Measurements from ENCODE around the gene ANKRD42.
A peak's percentile ranks its signal among the peaks of the same experiment; 100 is the strongest.

ANKRD42 gene

GRCh38 chr11:83193315-83194280 lies at the start of gene ANKRD42 (continued):
- TF ChIP-seq ZNF747 (tag by site-specific recombination; IDR thresholded peaks at IDR 0.05) (no peak), ZNF629 (tag by site-specific recombination; IDR thresholded peaks at IDR 0.05) (peak; percentile 64), SP7 (tag by site-specific recombination; IDR thresholded peaks at IDR 0.05) (0 out of 2 replicates have a peak, but pooled peaks have one; percentile 16)

DNA sequence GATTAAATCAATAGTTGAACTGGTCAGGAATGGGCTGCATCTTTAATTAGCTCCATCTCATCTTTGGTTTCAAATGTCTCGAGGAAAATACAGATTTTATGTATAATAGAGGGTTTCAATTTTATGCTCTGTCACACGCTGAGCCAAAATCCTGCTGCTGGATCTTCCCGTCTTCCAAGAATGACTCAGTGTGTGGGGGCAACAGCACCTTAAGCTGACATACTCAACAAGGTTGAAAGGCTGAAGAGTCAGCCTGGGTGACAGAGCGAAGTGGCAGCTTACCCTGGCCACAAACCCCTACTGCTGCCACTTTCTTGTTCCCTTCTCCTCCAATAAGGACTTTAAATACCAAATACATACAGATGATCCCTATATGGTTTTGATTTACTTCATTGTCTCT lies 45.6 kb upstream of the ANKRD42 start:
- CTCF ChIA-PET, result no interaction called here
- Histone ChIP-seq H3K4me1 (ENCODE audit: control insufficient read depth, insufficient read depth, low read length) (no peaks in the 10 kb centered on the region), H3K4me3 (ENCODE audit: low read depth, low read length) (no peak overlapping the region), H3K27ac (ENCODE audit: extremely low read depth, low read depth, low read length) (no peak overlapping the region), H3K36me3 (ENCODE audit: control insufficient read depth in 2 of 2, insufficient read depth in 1 of 2, low read length in 2 of 2) (no peaks in the 10 kb centered on the region), H3K9me3 (ENCODE audit: control insufficient read depth, insufficient read depth, low read depth, low read length) (no peaks in the 10 kb centered on the region)
- TF ChIP-seq SP7 (tag by site-specific recombination; IDR thresholded peaks at IDR 0.05) (peak; percentile 63), YY1 (tag by site-specific recombination; IDR thresholded peaks at IDR 0.05) (no peak)
- POLR2A ChIA-PET, result interaction anchor here (3.6 kb wide), 1 partner anchor 9 kb away, joined by 34 read pairs; the partner anchor contains the start of gene PCF11

DNA sequence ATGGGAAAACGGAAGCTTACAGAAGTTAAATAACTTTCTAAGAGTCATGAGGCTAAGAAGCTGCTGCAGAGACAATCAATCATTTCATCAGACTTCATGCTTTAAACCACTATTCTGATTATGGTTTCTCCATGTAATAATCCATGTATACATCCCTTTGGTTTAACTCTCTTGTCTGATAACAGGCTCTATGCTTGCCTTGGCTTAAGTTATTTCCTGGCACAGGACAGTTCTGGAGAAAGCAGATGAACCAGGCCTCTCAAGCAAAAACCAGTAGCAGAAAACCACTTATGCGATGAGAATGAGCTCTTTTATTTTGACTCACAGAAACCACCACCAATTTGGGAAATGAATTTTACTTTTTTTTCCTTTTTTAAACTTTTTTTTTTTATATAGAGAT lies 43.1 kb upstream of the ANKRD42 start:
- Histone ChIP-seq H3K27ac (ENCODE audit: extremely low read depth, low read depth, low read length) (no peak overlapping the region), H3K4me1 (ENCODE audit: control insufficient read depth, insufficient read depth, low read length) (no peaks in the 10 kb centered on the region), H3K4me3 (ENCODE audit: low read depth, low read length) (no peak overlapping the region), H3K9me3 (ENCODE audit: control insufficient read depth, insufficient read depth, low read depth, low read length) (no peaks in the 10 kb centered on the region), H3K36me3 (ENCODE audit: control insufficient read depth in 2 of 2, insufficient read depth in 1 of 2, low read length in 2 of 2) (no peaks in the 10 kb centered on the region)
- ChIA-PET POLR2A (no interaction called here), CTCF (interaction anchor here (0.7 kb wide), 1 partner anchor 562 kb away, joined by 3 read pairs; no protein-coding TSS in a partner anchor)
- TF ChIP-seq, protein P1, sequence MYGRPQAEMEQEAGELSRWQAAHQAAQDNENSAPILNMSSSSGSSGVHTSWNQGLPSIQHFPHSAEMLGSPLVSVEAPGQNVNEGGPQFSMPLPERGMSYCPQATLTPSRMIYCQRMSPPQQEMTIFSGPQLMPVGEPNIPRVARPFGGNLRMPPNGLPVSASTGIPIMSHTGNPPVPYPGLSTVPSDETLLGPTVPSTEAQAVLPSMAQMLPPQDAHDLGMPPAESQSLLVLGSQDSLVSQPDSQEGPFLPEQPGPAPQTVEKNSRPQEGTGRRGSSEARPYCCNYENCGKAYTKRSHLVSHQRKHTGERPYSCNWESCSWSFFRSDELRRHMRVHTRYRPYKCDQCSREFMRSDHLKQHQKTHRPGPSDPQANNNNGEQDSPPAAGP (tag by site-specific recombination; IDR thresholded peaks at IDR 0.05), result no peak
- TF ChIP-seq ZNF391 (tag by site-specific recombination; IDR thresholded peaks at IDR 0.05; ENCODE audit: borderline replicate concordance, low read depth) (no peak), ZNF658 (tag by site-specific recombination; IDR thresholded peaks at IDR 0.05) (no peak), OSR2 (tag by site-specific recombination; IDR thresholded peaks at IDR 0.05) (peak; percentile 19; the same call in 1 of the 2 replicates), ZBTB17 (tag by site-specific recombination; IDR thresholded peaks at IDR 0.05) (0 out of 2 replicates have a peak, but pooled peaks have one; percentile 19)

- ChIA-PET CTCF (interaction anchor here (1.1 kb wide), 1 partner anchor 99 kb away, joined by 3 read pairs; no protein-coding TSS in a partner anchor), POLR2A (interaction anchor here (0.6 kb wide), 1 partner anchor 241 kb away, joined by 6 read pairs; no protein-coding TSS in a partner anchor)
- H3K9me3 ChIP-seq (ENCODE audit: control insufficient read depth, insufficient read depth, low read depth, low read length), result no peaks in the 10 kb centered on the region
- no peak overlapping the region for H3K27ac ChIP-seq (ENCODE audit: extremely low read depth, low read depth, low read length)
- H3K4me3 ChIP-seq (ENCODE audit: low read depth, low read length), result no peak overlapping the region
- H3K4me1 ChIP-seq (ENCODE audit: control insufficient read depth, insufficient read depth, low read length), result no peaks in the 10 kb centered on the region
- no peaks in the 10 kb centered on the region for H3K36me3 ChIP-seq (ENCODE audit: control insufficient read depth in 2 of 2, insufficient read depth in 1 of 2, low read length in 2 of 2)
- TF ChIP-seq ZXDB (tag by site-specific recombination; IDR thresholded peaks at IDR 0.05) (no peak), ZNF133 (tag by site-specific recombination; IDR thresholded peaks at IDR 0.05) (0 out of 2 replicates have a peak, but pooled peaks have one; percentile 30), ZNF221 (tag by site-specific recombination; IDR thresholded peaks at IDR 0.05; ENCODE audit: borderline replicate concordance) (no peak), ZNF560 (tag by site-specific recombination; IDR thresholded peaks at IDR 0.05; ENCODE audit: borderline replicate concordance) (no peak), MEIS1 (CRISPR knock-in tag; IDR thresholded peaks at IDR 0.05; ENCODE audit: borderline replicate concordance) (no peak), GLIS1 (tag by site-specific recombination; IDR thresholded peaks at IDR 0.05) (peak; percentile 78), YY1 (tag by site-specific recombination; IDR thresholded peaks at IDR 0.05) (no peak), KLF1 (tag by site-specific recombination; IDR thresholded peaks at IDR 0.05) (peak; percentile 42; the same call in 1 of the 2 replicates), ZNF24 (tag by site-specific recombination; IDR thresholded peaks at IDR 0.05) (peak; percentile 64; the same call in 1 of the 2 replicates), ZNF335 (tag by site-specific recombination; conservative IDR thresholded peaks at IDR 0.05) (peak; percentile 53), BCL11A (tag by site-specific recombination; IDR thresholded peaks at IDR 0.05; ENCODE audit: low read depth) (no peak), ZNF211 (tag by site-specific recombination; IDR thresholded peaks at IDR 0.05; ENCODE audit: low read depth) (no peak)
- TF ChIP-seq, protein P2, sequence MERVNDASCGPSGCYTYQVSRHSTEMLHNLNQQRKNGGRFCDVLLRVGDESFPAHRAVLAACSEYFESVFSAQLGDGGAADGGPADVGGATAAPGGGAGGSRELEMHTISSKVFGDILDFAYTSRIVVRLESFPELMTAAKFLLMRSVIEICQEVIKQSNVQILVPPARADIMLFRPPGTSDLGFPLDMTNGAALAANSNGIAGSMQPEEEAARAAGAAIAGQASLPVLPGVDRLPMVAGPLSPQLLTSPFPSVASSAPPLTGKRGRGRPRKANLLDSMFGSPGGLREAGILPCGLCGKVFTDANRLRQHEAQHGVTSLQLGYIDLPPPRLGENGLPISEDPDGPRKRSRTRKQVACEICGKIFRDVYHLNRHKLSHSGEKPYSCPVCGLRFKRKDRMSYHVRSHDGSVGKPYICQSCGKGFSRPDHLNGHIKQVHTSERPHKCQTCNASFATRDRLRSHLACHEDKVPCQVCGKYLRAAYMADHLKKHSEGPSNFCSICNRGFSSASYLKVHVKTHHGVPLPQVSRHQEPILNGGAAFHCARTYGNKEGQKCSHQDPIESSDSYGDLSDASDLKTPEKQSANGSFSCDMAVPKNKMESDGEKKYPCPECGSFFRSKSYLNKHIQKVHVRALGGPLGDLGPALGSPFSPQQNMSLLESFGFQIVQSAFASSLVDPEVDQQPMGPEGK (tag by site-specific recombination; IDR thresholded peaks at IDR 0.05), result peak; percentile 48; the same call in 1 of the 2 replicates
These were observed 42.1 kb upstream of the ANKRD42 start for GRCh38 chr11:83151274-83151977.
